COR-L47 (cell line): Measurements from ENCODE around the gene B9D1.
"Not testable (repeated sequence)": the region's sequence is repeated elsewhere in the genome, so short reads cannot be mapped to it uniquely, and the experiment has no call there.

ENCODE experiments used
- DNase-seq: peaks from one replicate; lab custom pipeline; 2025; lab: John Stamatoyannopoulos, UW

The B9D1 gene

GRCh38 chr17:19359151-19359550 lies 3.4 kb downstream of the B9D1 start:
- no peak for DNase-seq

GRCh38 chr17:19357761-19358160 lies 4.8 kb downstream of the B9D1 start:
- no peak for DNase-seq

GRCh38 chr17:19357351-19357750 lies 5.2 kb downstream of the B9D1 start:
- DNase-seq, result no peak

GRCh38 chr17:19354748-19355147 lies 7.8 kb downstream of the B9D1 start:
- DNase-seq, result no peak

GRCh38 chr17:19353401-19353800 lies 9.1 kb downstream of the B9D1 start:
- DNase-seq, result not testable (repeated sequence)

GRCh38 chr17:19348806-19349205 lies 13.7 kb downstream of the B9D1 start:
- no peak for DNase-seq

- no peak for DNase-seq
Measured at GRCh38 chr17:19348081-19348650, 14.4 kb downstream of the B9D1 start.

GRCh38 chr17:19347323-19348080 lies 15.0 kb downstream of the B9D1 start:
- no peak for DNase-seq

GRCh38 chr17:19346351-19347255 lies 15.9 kb downstream of the B9D1 start:
- DNase-seq, result no peak

- DNase-seq, result no peak
Measured at GRCh38 chr17:19345486-19346350, 16.8 kb downstream of the B9D1 start.

- DNase-seq, result no peak
Measured at GRCh38 chr17:19345067-19345460, 17.5 kb downstream of the B9D1 start.

GRCh38 chr17:19344311-19345066 lies 18.0 kb downstream of the B9D1 start:
- no peak for DNase-seq

- DNase-seq, result no peak
Measured at GRCh38 chr17:19343671-19344151, 18.8 kb downstream of the B9D1 start.

GRCh38 chr17:19343256-19343630 lies 19.3 kb downstream of the B9D1 start:
- DNase-seq, result no peak

- no peak for DNase-seq
Measured at GRCh38 chr17:19342611-19343255, 19.8 kb downstream of the B9D1 start.

- DNase-seq, result no peak
Measured at GRCh38 chr17:19341641-19342610, 20.6 kb downstream of the B9D1 start.

GRCh38 chr17:19341211-19341631 lies 21.3 kb downstream of the B9D1 start:
- no peak for DNase-seq

- DNase-seq, result no peak
Measured at GRCh38 chr17:19339341-19339815, 23.1 kb downstream of the B9D1 start.
